Neural progenitor cell (in vitro differentiated cells): ENCODE data around the gene RERE. TPM values are rescaled to one million over a fixed set of nuclear protein-coding genes. Genes with fewer than 3 reads are reported as not detected.

Experiments used
- DNase-seq: peaks from one replicate; pipeline ENCODE4 v3.0.0-alpha.2; 2016; ENCODE audit warnings: low spot score
- H2AFZ ChIP-seq: fragments of 200-600 bp; sonication (generic); replicated peaks from 2 replicates; pipeline ENCODE4 v1.6.1; 2016; ENCODE audit warnings: antibody characterized with exemption
- H3F3A ChIP-seq: fragments of 200-600 bp; sonication (generic); 2 replicates; pipeline ENCODE4 v1.6.1; 2016; ENCODE audit warnings: antibody characterized with exemption, low read depth
- H3K27ac ChIP-seq: fragments of 200-600 bp; sonication (generic); 2 replicates; pipeline ENCODE4 v1.5.1; 2016; ENCODE audit warnings: mild to moderate bottlenecking
- H3K27me3 ChIP-seq: fragments of 200-600 bp; sonication (generic); 2 replicates; pipeline ENCODE4 v1.6.1; 2016; ENCODE audit warnings: mild to moderate bottlenecking, moderate library complexity
- H3K36me3 ChIP-seq: fragments of 200-600 bp; sonication (generic); 2 replicates; pipeline ENCODE4 v1.5.1; 2016
- H3K4me1 ChIP-seq: fragments of 200-600 bp; sonication (generic); 2 replicates; pipeline ENCODE4 v1.6.1; 2016; ENCODE audit warnings: mixed run types
- H3K4me2 ChIP-seq: fragments of 200-600 bp; sonication (generic); 2 replicates; pipeline ENCODE4 v1.6.1; 2016
- H3K4me3 ChIP-seq: fragments of 200-600 bp; sonication (generic); 2 replicates; pipeline ENCODE4 v1.5.1; 2016
- H3K79me2 ChIP-seq: fragments of 200-600 bp; sonication (generic); 2 replicates; pipeline ENCODE4 v1.6.1; 2016; ENCODE audit warnings: low read depth
- H3K9ac ChIP-seq: fragments of 200-600 bp; sonication (generic); 2 replicates; pipeline ENCODE4 v1.6.1; 2016
- H3K9me3 ChIP-seq: fragments of 200-600 bp; sonication (generic); 2 replicates; pipeline ENCODE4 v1.5.1; 2016; ENCODE audit warnings: low read depth
- H4K20me1 ChIP-seq: fragments of 200-600 bp; sonication (generic); 2 replicates; pipeline ENCODE4 v1.6.1; 2016; ENCODE audit warnings: low read depth
- H3K27ac Mint-ChIP-seq: 3 replicates; pipeline ENCODE4 v1.8.0; 2021; ENCODE audit warnings: mixed read lengths
- H3K27me3 Mint-ChIP-seq: 2 replicates; pipeline ENCODE4 v1.8.0; 2022; ENCODE audit warnings: low read depth, mild to moderate bottlenecking, inconsistent platforms, moderate library complexity, mixed read lengths; ENCODE audit not compliant: insufficient read depth
- H3K36me3 Mint-ChIP-seq: 3 replicates; pipeline ENCODE4 v1.8.0; 2021; ENCODE audit warnings: mixed read lengths
- H3K4me1 Mint-ChIP-seq: 3 replicates; pipeline ENCODE4 v1.8.0; 2021; ENCODE audit warnings: mixed read lengths
- H3K4me3 Mint-ChIP-seq: 3 replicates; pipeline ENCODE4 v1.8.0; 2021; ENCODE audit warnings: mild to moderate bottlenecking, moderate library complexity, mixed read lengths
- H3K9me3 Mint-ChIP-seq: 3 replicates; pipeline ENCODE4 v1.8.0; 2020; ENCODE audit warnings: mixed read lengths
- EZH2 ChIP-seq: fragments of 200-600 bp; sonication (generic); IDR thresholded peaks from 2 replicates; pipeline ENCODE4 v1.6.1; 2017; ENCODE audit warnings: antibody characterized with exemption, mild to moderate bottlenecking, moderate library complexity
- EZH2phosphoT487 ChIP-seq: fragments of 200-600 bp; sonication (generic); IDR thresholded peaks from 2 replicates; pipeline ENCODE4 v1.6.1; 2017; ENCODE audit warnings: antibody characterized with exemption
- total RNA-seq: library from RNA; depleted of rRNA; stranded (reverse); fragments of >200 nt; gene quantifications from 2 replicates; pipeline ENCODE4 v1.2.3, GENCODE V29; 2015; ENCODE audit warnings: low replicate concordance
- TF ChIP-seq, protein P1 (sequence below): fragments of 200-600 bp; sonication (generic); IDR thresholded peaks from 2 replicates; pipeline ENCODE4 v1.5.1; 2017; ENCODE audit warnings: antibody characterized with exemption, mild to moderate bottlenecking

Gene RERE
- total RNA-seq, 1 donor from 2014 or later, result 29.8 TPM

DNA sequence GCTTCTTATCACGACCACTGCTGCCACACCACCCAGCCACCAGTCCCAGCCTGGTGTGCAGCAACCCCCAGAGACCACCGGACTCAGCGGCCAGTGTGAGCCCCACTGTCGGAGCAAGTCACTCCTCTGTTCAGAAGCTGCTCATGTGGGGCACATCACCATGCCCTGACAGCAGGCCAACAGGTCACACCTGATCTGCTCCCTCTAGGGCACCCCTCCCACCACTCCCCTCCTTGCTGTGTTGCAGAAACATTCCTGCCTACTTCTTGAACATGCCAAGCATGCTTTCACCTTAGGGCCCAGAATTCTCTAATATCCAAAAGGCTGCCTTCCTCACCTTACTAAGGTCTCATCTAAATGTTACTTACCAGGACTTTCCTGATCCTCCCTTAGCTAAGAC is 353.1 kb downstream of the RERE start:
- Mint-ChIP-seq H3K27ac (peak overlapping the region; percentile 97), H3K9me3 (no peaks in the 10 kb centered on the region), H3K36me3 (peaks cover 20% of the 10 kb centered on the region), H3K27me3 (peaks cover 2% of the 10 kb centered on the region), H3K4me1 (peaks cover 78% of the 10 kb centered on the region), H3K4me3 (no peak overlapping the region)
- Histone ChIP-seq H2AFZ (no peak overlapping the region), H3F3A (peaks cover 53% of the 10 kb centered on the region), H3K27me3 (no peaks in the 10 kb centered on the region), H3K27ac (peak overlapping the region; percentile 94), H3K9me3 (no peaks in the 10 kb centered on the region), H3K9ac (no peak overlapping the region), H3K36me3 (no peaks in the 10 kb centered on the region), H3K4me2 (no peak overlapping the region), H3K4me1 (peaks cover 64% of the 10 kb centered on the region), H3K79me2 (peaks cover 48% of the 10 kb centered on the region), H3K4me3 (no peak overlapping the region), H4K20me1 (peaks cover 23% of the 10 kb centered on the region)
- no peak for DNase-seq
- TF ChIP-seq, protein P1, sequence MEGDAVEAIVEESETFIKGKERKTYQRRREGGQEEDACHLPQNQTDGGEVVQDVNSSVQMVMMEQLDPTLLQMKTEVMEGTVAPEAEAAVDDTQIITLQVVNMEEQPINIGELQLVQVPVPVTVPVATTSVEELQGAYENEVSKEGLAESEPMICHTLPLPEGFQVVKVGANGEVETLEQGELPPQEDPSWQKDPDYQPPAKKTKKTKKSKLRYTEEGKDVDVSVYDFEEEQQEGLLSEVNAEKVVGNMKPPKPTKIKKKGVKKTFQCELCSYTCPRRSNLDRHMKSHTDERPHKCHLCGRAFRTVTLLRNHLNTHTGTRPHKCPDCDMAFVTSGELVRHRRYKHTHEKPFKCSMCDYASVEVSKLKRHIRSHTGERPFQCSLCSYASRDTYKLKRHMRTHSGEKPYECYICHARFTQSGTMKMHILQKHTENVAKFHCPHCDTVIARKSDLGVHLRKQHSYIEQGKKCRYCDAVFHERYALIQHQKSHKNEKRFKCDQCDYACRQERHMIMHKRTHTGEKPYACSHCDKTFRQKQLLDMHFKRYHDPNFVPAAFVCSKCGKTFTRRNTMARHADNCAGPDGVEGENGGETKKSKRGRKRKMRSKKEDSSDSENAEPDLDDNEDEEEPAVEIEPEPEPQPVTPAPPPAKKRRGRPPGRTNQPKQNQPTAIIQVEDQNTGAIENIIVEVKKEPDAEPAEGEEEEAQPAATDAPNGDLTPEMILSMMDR, result no peak
- no peak for TF ChIP-seq EZH2
- TF ChIP-seq EZH2phosphoT487, result no peak

DNA sequence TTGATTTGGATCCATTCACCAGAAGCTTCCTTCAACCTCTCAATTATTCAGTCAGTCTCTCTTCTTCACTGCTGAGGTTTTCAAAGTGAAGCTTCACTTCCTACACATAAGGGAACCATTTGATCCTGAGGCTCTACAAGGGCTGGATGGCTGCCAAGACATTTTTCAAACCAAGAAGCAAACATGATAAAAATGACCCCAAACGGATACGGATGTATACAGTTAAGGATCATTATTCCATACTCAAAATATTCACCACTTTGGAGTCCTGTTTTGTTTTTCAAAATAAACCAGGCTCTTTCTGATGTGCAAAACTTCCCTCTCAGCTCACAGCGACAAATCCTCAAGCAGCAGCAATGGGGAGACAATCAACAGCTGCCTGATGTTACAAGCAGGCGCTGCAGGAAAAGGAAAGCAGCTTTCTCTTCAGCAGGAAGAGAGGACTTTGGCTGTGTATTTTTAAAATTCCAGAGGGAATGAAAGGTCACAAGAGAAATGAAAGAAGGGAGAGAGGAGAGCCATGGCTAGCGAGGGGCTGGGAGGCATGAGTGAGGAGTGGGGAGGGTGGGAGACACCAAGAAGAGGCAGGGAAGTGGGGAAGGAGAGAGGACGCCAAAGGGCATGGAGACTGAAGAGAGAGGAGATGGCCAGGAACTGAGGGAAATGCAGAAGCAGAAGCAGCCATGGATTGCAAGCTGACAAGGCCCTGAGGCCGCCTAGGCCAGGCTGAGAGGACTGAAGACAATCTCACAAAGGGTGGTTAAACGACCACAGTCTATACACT is 354.1 kb downstream of the RERE start:
- Mint-ChIP-seq H3K36me3 (peaks cover 20% of the 10 kb centered on the region), H3K27me3 (peaks cover 2% of the 10 kb centered on the region), H3K4me3 (peak overlapping the region; percentile 56), H3K4me1 (peaks cover 85% of the 10 kb centered on the region), H3K27ac (peak overlapping the region; percentile 97), H3K9me3 (no peaks in the 10 kb centered on the region)
- Histone ChIP-seq H3F3A (peaks cover 59% of the 10 kb centered on the region), H4K20me1 (peaks cover 34% of the 10 kb centered on the region), H3K9ac (no peak overlapping the region), H3K4me2 (peak overlapping the region; percentile 25), H3K27me3 (no peaks in the 10 kb centered on the region), H3K36me3 (no peaks in the 10 kb centered on the region), H3K79me2 (peaks cover 49% of the 10 kb centered on the region), H3K27ac (peak overlapping the region; percentile 94), H3K9me3 (no peaks in the 10 kb centered on the region), H3K4me1 (peaks cover 75% of the 10 kb centered on the region), H3K4me3 (no peak overlapping the region), H2AFZ (no peak overlapping the region)
- DNase-seq, result no peak
- no peak for TF ChIP-seq EZH2phosphoT487
- no peak for TF ChIP-seq EZH2
- TF ChIP-seq, protein P1, result no peak

DNA sequence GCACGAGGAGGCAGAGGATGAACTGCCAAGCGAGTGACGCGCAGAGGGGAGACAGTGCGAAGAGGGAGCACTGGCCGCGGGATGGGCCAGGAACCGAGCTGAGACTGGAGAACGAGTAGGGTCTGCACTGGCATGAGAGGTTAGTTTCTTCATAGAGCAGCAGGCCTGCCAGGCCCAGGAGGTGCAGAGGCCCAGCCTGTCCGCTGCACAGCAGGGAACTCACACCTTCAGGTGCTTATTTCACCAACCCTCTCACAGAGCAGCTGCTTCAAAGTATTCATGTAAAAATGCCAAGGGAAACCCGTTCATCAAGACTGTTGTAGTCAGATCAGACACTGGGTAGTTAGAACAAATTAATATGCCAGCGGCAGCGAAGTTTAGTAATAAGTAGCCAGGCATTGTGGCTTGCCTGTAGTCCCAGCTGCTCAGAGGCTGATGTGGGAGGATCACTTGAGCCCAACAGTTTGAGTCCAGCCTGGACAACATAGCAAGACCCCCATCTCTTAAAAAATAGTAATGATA is 355.0 kb downstream of the RERE start:
- H3K36me3 Mint-ChIP-seq, result peaks cover 20% of the 10 kb centered on the region
- H3K4me3 ChIP-seq, result no peak overlapping the region
- no peak overlapping the region for H3K4me2 ChIP-seq
- H3K4me1 Mint-ChIP-seq, result peaks cover 90% of the 10 kb centered on the region
- no peaks in the 10 kb centered on the region for H3K36me3 ChIP-seq
- H3K27me3 ChIP-seq, result no peaks in the 10 kb centered on the region
- no peak overlapping the region for H3K4me3 Mint-ChIP-seq
- peaks cover 39% of the 10 kb centered on the region for H4K20me1 ChIP-seq
- peaks cover 80% of the 10 kb centered on the region for H3K4me1 ChIP-seq
- H3K27ac Mint-ChIP-seq, result peak overlapping the region; percentile 44
- H3K79me2 ChIP-seq, result peaks cover 48% of the 10 kb centered on the region
- no peaks in the 10 kb centered on the region for H3K9me3 ChIP-seq
- no peak overlapping the region for H3K9ac ChIP-seq
- peaks cover 59% of the 10 kb centered on the region for H3F3A ChIP-seq
- H3K9me3 Mint-ChIP-seq, result no peaks in the 10 kb centered on the region
- peak overlapping the region; percentile 94 for H3K27ac ChIP-seq
- TF ChIP-seq EZH2phosphoT487 (no peak), EZH2 (no peak)
- TF ChIP-seq, protein P1, result no peak
- no peak overlapping the region for H2AFZ ChIP-seq
- no peak for DNase-seq
- H3K27me3 Mint-ChIP-seq, result peaks cover 2% of the 10 kb centered on the region
